IPS-20b (cell line): ENCODE data around the gene SCN3B.
"Not testable (repeated sequence)": the region's sequence is repeated elsewhere in the genome, so short reads cannot be mapped to it uniquely, and the experiment has no call there.

ENCODE experiments used
- H3K27ac ChIP-seq: one replicate; pipeline ENCODE4 v1.5.1; 2013; ENCODE audit warnings: low read length
- H3K27me3 ChIP-seq: 2 replicates; pipeline ENCODE4 v1.6.1; 2013; ENCODE audit warnings: mild to moderate bottlenecking, low read length, inconsistent platforms; ENCODE audit not compliant: insufficient read depth
- H3K36me3 ChIP-seq: 2 replicates; pipeline ENCODE4 v1.6.1; 2013; ENCODE audit warnings: low read depth, mild to moderate bottlenecking, inconsistent platforms, low read length, moderate library complexity; ENCODE audit not compliant: insufficient read depth
- H3K4me1 ChIP-seq: 2 replicates; pipeline ENCODE4 v1.6.1; 2013; ENCODE audit warnings: mild to moderate bottlenecking, control low read depth, inconsistent platforms, low read length, moderate library complexity; ENCODE audit not compliant: insufficient read depth
- H3K4me3 ChIP-seq: 2 replicates; pipeline ENCODE4 v1.5.1; 2013; ENCODE audit warnings: mild to moderate bottlenecking, low read length, inconsistent platforms
- H3K9ac ChIP-seq: 2 replicates; pipeline ENCODE4 v1.6.1; 2013; ENCODE audit warnings: low read depth, mild to moderate bottlenecking, inconsistent platforms, low read length, moderate library complexity
- H3K9me3 ChIP-seq: 2 replicates; pipeline ENCODE4 v1.6.1; 2013; ENCODE audit warnings: mild to moderate bottlenecking, low read depth, low read length, inconsistent platforms; ENCODE audit not compliant: insufficient read depth

The SCN3B gene

DNA sequence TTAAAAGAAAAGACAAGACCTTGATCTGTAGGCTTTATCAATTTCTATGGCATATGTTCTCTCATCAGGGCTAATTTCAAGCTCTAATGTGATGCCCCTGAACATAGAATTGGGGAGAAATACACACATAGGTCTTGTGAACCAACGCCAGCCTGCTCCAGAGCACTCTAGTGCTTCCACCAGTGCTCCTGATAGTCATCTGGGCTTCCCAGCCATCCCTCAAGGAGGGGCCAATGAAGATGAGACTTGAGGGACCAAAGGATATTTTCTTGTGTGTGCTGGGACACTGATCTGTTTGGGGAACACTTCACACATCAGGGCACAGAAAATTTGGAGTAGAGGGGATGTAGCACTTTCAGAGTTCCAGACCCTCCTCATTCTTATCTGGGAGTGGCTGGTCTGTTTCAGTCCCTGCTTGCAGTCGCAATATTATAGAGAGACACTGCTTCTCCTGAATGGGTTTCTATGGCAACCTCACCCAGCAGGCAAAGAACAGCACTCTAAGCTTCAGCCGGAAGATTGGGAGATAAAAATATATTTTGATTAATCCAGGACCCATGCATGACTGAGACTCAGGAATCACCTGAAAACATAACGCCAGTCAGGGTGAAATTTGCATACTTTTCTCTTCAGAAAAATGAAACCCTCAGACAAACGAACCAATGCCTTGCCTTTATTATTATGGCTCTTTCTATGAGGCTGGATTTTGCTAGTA lies 28.4 kb upstream of the SCN3B start:
- no peak overlapping the region for H3K9ac ChIP-seq
- H3K4me1 ChIP-seq = no peaks in the 10 kb centered on the region; the same call in 1 of the 2 replicates
- H3K9me3 ChIP-seq = no peaks in the 10 kb centered on the region
- H3K27ac ChIP-seq = no peak overlapping the region
- no peaks in the 10 kb centered on the region for H3K36me3 ChIP-seq
- no peaks in the 10 kb centered on the region for H3K27me3 ChIP-seq
- H3K4me3 ChIP-seq = no peak overlapping the region

DNA sequence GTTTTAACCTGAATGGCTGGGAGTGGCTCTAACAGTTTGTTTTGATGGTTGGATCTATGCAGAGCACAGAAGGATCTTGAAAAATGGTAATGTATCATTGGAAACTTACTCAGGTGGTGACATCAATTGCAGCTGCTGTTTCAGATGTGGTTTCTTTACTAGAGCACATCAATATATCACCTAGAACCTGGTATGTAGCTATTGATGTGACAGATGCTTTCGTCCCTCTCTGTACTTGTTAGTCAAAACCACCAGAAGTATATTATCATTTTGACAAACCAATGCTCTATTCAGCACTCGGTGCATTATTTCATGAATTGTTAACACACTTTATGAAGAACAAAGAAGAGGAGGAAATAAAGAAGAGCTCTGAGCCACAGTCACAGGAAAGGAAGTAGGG lies 26.6 kb upstream of the SCN3B start:
- no peaks in the 10 kb centered on the region for H3K27me3 ChIP-seq
- no peak overlapping the region for H3K4me3 ChIP-seq
- H3K36me3 ChIP-seq = no peaks in the 10 kb centered on the region
- H3K27ac ChIP-seq = no peak overlapping the region
- no peaks in the 10 kb centered on the region; the same call in 1 of the 2 replicates for H3K4me1 ChIP-seq
- no peak overlapping the region for H3K9ac ChIP-seq
- H3K9me3 ChIP-seq = no peaks in the 10 kb centered on the region

DNA sequence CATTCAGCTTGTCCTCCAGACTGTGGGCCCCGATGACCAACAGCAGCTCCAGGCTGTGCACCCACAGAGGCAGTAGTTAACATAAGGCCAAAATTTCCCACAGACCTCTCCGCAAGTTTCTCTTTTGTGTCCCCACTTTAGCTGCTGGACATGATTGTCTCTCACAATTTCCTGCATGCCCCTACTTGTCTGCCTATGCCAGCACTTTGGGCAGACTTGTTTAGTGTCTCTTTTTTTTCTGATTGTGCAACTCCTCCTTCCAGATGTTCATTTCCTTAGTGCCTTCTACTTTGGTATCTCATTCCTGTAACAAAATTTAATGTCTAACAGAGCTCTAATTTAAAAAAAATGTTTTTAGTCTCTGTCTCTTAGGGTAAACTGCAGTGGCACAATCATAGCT lies 23.8 kb upstream of the SCN3B start:
- no peak overlapping the region for H3K4me3 ChIP-seq
- H3K4me1 ChIP-seq = no peaks in the 10 kb centered on the region

DNA sequence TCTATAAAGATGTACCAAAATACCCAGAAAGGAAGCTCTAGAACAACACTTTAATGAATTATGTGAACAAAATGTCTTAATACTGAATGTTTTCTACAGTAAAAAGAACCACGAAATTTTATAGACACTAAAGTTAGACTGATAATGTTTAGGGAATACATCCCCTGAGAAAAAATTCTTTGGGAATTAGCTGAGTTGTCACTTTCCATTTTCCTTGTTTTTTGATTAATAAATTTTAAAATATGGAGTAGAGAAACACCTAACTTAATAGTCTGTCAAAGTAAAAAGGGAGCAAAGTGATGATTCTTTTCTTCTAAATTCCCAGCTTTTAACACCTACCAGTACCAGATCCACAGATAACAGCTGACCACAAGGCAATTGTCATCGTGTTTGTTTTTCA lies 23.1 kb upstream of the SCN3B start:
- Histone ChIP-seq H3K36me3 (no peaks in the 10 kb centered on the region), H3K4me1 (no peaks in the 10 kb centered on the region), H3K9ac (no peak overlapping the region), H3K27ac (no peak overlapping the region), H3K4me3 (no peak overlapping the region), H3K27me3 (no peaks in the 10 kb centered on the region), H3K9me3 (no peaks in the 10 kb centered on the region)

More for the DNA sequence above, 23.8 kb upstream of the SCN3B start:
- Histone ChIP-seq H3K27ac (no peak overlapping the region), H3K9ac (no peak overlapping the region), H3K36me3 (no peaks in the 10 kb centered on the region), H3K9me3 (no peaks in the 10 kb centered on the region), H3K27me3 (no peaks in the 10 kb centered on the region)

DNA sequence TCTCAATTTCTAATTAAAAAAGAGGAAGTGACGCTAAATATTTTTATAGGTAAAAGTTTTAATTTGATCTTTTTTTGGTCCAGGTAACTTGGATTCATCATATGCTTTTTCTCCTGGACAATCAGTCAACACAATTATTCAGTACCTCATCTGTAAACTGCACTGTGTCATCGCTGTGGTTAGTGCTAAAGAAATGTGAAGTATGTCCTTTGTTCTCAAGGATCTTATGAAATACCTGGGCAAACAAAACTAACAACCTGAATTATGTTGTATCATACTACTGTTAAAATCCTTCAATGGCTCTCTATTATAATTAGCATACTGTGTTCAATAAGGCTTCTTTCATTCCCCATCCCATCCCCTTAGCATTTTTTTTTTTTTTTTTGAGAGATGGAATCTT lies 19.9 kb upstream of the SCN3B start:
- no peaks in the 10 kb centered on the region for H3K27me3 ChIP-seq
- H3K36me3 ChIP-seq = no peaks in the 10 kb centered on the region
- H3K9me3 ChIP-seq = no peaks in the 10 kb centered on the region
- 0 out of 2 replicates have a peak, but pooled peaks cover 3% of the 10 kb centered on the region for H3K4me1 ChIP-seq
- no peak overlapping the region for H3K4me3 ChIP-seq
- no peak overlapping the region for H3K9ac ChIP-seq
- no peak overlapping the region for H3K27ac ChIP-seq

DNA sequence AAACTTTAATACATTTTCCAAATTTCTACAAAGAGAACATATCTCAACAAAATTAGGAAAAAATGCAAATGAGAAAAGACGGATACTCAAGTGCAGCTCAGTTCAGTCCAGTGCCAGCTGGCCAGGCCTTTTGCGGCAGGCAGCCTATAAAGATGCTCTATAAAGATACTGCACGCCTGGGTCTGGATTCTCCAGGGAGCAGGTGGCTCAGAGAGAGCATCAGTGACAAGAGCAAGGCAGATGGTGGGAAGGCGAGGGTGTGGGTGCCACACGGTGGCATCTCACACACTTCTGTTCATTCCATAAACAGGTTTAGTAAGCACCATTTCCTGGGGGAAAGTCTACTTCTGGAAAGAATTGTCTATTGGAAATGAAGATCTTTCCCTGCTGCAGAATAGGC lies 18.1 kb upstream of the SCN3B start:
- H3K9ac ChIP-seq = no peak overlapping the region
- H3K4me3 ChIP-seq = no peak overlapping the region
- 0 out of 2 replicates have a peak, but pooled peaks cover 3% of the 10 kb centered on the region for H3K4me1 ChIP-seq
- H3K27me3 ChIP-seq = no peaks in the 10 kb centered on the region
- H3K36me3 ChIP-seq = no peaks in the 10 kb centered on the region
- no peaks in the 10 kb centered on the region for H3K9me3 ChIP-seq
- no peak overlapping the region for H3K27ac ChIP-seq

DNA sequence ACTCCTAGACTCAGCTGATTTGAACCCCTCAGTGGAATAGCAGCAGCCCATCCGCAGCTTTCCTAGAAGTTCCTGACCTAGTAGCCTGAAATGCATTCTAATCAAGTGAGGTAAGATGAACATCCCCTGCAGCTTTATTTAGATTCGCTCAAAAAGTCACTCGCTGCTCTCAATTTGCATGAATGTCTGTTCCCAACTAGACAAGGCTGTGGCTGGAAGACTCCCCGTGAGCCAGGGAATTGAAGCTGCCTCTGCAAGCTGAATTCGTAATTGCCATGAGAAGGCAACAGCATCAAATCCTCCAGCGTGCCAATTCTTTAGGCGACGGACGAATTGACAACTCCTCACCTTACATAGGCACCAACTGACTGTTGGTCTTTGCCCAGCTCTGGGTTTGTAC lies 17.1 kb upstream of the SCN3B start:
- Histone ChIP-seq H3K27me3 (no peaks in the 10 kb centered on the region), H3K9me3 (no peaks in the 10 kb centered on the region), H3K4me3 (no peak overlapping the region; the same call in 1 of the 2 replicates), H3K36me3 (no peaks in the 10 kb centered on the region), H3K4me1 (0 out of 2 replicates have a peak, but pooled peaks cover 3% of the 10 kb centered on the region), H3K9ac (no peak overlapping the region), H3K27ac (no peak overlapping the region)

DNA sequence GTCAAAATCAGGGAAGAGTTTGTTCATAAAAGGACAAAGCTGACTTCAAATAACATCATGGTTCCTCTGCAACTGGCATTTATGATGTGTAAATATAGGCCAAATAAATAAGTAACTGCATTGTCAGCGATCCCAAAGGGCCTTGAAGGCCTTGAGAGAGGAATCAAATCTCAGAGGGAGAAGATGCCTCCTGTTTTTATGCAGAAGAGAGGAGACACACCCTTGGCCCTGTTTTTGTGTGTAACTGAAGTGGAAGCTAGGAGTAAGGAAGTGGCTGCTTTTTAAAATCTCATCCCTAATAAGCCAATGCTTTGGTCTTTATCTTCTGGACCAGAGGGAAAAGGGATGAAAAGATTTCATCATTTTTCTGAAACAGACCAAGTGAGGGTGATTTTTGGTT lies 15.7 kb upstream of the SCN3B start:
- Histone ChIP-seq H3K27me3 (no peaks in the 10 kb centered on the region), H3K4me3 (no peak overlapping the region), H3K4me1 (0 out of 2 replicates have a peak, but pooled peaks cover 3% of the 10 kb centered on the region), H3K27ac (no peak overlapping the region), H3K9ac (no peak overlapping the region), H3K36me3 (no peaks in the 10 kb centered on the region), H3K9me3 (no peaks in the 10 kb centered on the region)

DNA sequence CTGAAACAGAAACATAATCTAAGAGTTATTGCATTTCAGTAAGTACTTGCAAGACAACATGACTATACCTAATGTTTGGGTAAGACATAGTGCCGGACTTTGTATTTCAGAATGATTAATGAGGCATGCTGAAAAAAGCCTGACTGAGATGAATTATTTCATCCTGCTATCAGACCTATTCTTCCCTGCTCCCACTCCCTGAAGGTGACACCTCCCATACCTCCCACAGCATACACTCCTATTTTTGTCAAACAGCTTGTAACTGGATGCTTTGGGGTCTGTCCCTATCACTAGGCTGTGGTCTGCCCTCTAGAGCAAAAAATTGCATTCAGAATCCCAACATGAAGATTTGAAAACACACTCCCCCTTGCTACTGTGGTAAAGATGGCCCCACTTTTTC lies 10.9 kb upstream of the SCN3B start:
- H3K27me3 ChIP-seq = no peaks in the 10 kb centered on the region
- H3K27ac ChIP-seq = no peak overlapping the region
- H3K9ac ChIP-seq = no peak overlapping the region
- no peak overlapping the region for H3K4me3 ChIP-seq
- H3K36me3 ChIP-seq = no peaks in the 10 kb centered on the region
- no peaks in the 10 kb centered on the region for H3K4me1 ChIP-seq
- no peaks in the 10 kb centered on the region; the same call in 1 of the 2 replicates for H3K9me3 ChIP-seq

DNA sequence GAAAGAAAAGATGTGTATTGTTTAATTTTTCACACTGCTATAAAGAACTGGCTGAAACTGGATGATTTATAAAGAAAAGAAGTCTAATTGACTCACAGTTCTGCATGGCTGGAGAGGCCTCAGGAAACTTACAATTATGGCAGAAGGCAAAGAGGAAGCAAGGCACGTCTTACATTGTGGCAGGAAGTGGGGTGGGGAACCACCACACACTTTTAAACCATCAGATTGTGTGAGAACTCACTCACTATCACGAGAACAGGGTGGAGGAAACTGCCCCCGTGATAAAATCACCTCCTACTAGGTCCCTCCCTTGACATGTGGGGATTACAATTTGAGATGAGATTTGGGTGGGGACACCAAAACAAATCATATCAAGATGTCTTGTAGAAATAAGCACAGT lies 5.5 kb upstream of the SCN3B start:
- H3K27ac ChIP-seq, H3K36me3 ChIP-seq, H3K9ac ChIP-seq, H3K4me3 ChIP-seq, H3K9me3 ChIP-seq, H3K4me1 ChIP-seq: not testable (repeated sequence)
- peaks cover 14% of the 10 kb centered on the region for H3K27me3 ChIP-seq

DNA sequence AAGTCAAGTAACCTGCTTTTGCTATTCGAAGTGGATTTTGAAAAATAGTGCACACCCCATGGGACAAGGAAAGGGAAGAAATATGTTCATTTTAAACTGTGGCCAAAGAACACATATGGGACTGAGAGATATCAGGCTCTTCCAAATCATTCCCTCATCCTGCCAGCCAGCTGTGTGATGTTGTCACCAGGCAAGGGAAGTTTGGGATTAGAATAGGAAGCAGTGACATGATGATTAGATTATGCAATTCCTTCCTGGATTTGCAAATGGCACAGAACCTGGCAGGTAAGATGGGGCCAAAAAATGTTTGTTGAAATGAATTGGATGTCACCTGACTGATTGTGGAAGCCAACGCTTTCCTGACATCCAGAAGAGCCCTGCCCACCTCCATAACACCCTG lies 4.9 kb upstream of the SCN3B start:
- no peak overlapping the region for H3K27ac ChIP-seq
- no peak overlapping the region for H3K4me3 ChIP-seq
- no peaks in the 10 kb centered on the region for H3K36me3 ChIP-seq
- no peak overlapping the region for H3K9ac ChIP-seq
- H3K9me3 ChIP-seq = no peaks in the 10 kb centered on the region; the same call in 1 of the 2 replicates
- H3K4me1 ChIP-seq = no peaks in the 10 kb centered on the region
- H3K27me3 ChIP-seq = peaks cover 18% of the 10 kb centered on the region

DNA sequence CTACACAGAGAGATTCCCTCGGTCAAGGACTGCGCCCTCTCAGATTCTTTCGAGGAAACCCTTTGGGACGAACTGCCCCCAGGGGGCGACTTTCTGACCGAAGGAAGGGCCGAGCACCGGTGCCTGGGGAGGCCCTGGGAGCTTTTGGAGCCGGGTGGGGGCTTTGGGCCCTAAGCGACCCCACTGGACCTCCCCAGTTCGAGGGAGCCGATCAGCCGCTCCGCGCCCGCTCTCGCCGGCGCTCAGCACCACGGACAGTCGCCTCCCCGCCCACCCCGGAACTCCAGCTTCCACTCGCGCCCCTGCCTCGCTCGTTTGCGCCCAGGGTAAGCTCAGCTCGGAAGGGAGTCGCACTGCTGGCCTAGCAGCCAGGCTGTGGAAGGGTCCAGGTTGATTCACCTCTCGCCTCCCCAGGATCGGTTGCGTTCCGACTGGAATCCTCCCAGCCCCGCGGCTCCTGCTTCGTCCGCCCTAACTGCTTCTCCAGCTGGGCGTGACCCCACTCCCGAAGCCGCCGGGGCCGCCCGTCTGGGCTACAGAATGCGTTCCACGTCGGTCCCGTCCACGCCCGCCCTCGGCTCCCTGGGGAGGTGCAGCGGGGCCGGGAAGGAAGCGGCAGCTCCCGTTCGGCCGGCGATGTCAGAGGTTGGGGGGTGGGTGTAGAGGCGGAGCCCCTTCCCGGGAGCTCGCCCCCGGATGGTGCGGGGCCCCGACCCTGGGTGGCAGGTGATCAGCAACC lies 428 bp downstream of the SCN3B start:
- Histone ChIP-seq H3K9ac (no peak overlapping the region; the same call in 1 of the 2 replicates), H3K27me3 (peaks cover 52% of the 10 kb centered on the region), H3K36me3 (no peaks in the 10 kb centered on the region), H3K9me3 (no peaks in the 10 kb centered on the region), H3K4me3 (peak overlapping the region; percentile 87), H3K4me1 (no peaks in the 10 kb centered on the region), H3K27ac (no peak overlapping the region)
